SK-N-SH (cell line): ENCODE data around the gene RBMS3. TPM values are rescaled to one million over a fixed set of nuclear protein-coding genes. Genes with fewer than 3 reads are reported as not detected.

Experiments
- CTCF ChIA-PET: fragments of 300-600, 350-600 bp; formaldehyde crosslinking; extraction: SDS; loops from one replicate; lab custom pipeline; 2021; lab: Yijun Ruan, JAX
- POLR2A ChIA-PET: fragments of 350-600 bp; sonication (Branson Sonifier 250); formaldehyde crosslinking; extraction: SDS; loops from one replicate; lab custom pipeline; 2020; ENCODE audit warnings: antibody characterized with exemption, inconsistent platforms; lab: Yijun Ruan, JAX
- DNase-seq: peaks from one replicate; pipeline ENCODE4 v3.0.0; 2012
- H2AFZ ChIP-seq: fragments of 200-600 bp; sonication (generic); 2 replicates; pipeline ENCODE4 v1.8.1; 2016; ENCODE audit warnings: antibody characterized with exemption, mild to moderate bottlenecking, low read depth
- H3F3A ChIP-seq: fragments of 200-600 bp; sonication (generic); replicated peaks from 2 replicates; pipeline ENCODE3; 2016; ENCODE audit warnings: antibody characterized with exemption, mild to moderate bottlenecking; ENCODE audit not compliant: insufficient read depth
- H3K27ac ChIP-seq, 2 experiments: fragments of 200-500 bp in 1 of 2; fragments of 200-600 bp in 1 of 2; sonication (Bioruptor generic) in 1 of 2; sonication (generic), shearing (Covaris generic) in 1 of 2; 2 replicates each; pipeline versions ENCODE4 v1.5.1 to v1.6.1; 2014 to 2016; ENCODE audit warnings: low read depth in 2 of 2, inconsistent platforms in 1 of 2, low read length in 1 of 2, mild to moderate bottlenecking in 1 of 2, mixed read lengths in 1 of 2
- H3K27me3 ChIP-seq: fragments of 200-600 bp; sonication (generic), shearing (Covaris generic); 2 replicates; pipeline ENCODE4 v1.6.1; 2016; ENCODE audit warnings: mixed run types; ENCODE audit not compliant: insufficient read depth
- H3K36me3 ChIP-seq, 2 experiments: fragments of 200-500 bp in 1 of 2; fragments of 200-600 bp in 1 of 2; sonication (Bioruptor generic) in 1 of 2; sonication (generic) in 1 of 2; replicated peaks in 1 of 2; 2 replicates each; pipeline versions ENCODE3 to v1.5.1; 2014 to 2016; ENCODE audit warnings: low read length in 1 of 2, mild to moderate bottlenecking in 1 of 2; ENCODE audit not compliant: insufficient read depth in 2 of 2, control insufficient read depth in 1 of 2
- H3K4me1 ChIP-seq, 2 experiments: fragments of 200-500 bp in 1 of 2; fragments of 200-600 bp in 1 of 2; sonication (Bioruptor generic) in 1 of 2; sonication (generic), shearing (Covaris generic) in 1 of 2; 2 replicates each; pipeline versions ENCODE4 v1.5.1 to v1.6.1; 2014 to 2016; ENCODE audit warnings: low read depth in 1 of 2, low read length in 1 of 2, mixed run types in 1 of 2; ENCODE audit not compliant: insufficient read depth in 2 of 2, control insufficient read depth in 1 of 2
- H3K4me2 ChIP-seq: fragments of 200-600 bp; sonication (generic), shearing (Covaris generic); 2 replicates; pipeline ENCODE4 v1.6.1; 2017; ENCODE audit warnings: mixed run types
- H3K4me3 ChIP-seq, 2 experiments: fragments of 200-500 bp in 1 of 2; fragments of 200-600 bp in 1 of 2; sonication (Bioruptor generic) in 1 of 2; sonication (generic), shearing (Covaris generic) in 1 of 2; 2 replicates each; pipeline versions ENCODE4 v1.5.1 to v1.8.1; 2014 to 2016; ENCODE audit warnings: low read depth in 2 of 2, inconsistent platforms in 1 of 2, low read length in 1 of 2, mild to moderate bottlenecking in 1 of 2, mixed read lengths in 1 of 2, moderate library complexity in 1 of 2
- H3K79me2 ChIP-seq: fragments of 200-600 bp; sonication (generic); 2 replicates; pipeline ENCODE4 v1.8.1; 2017; ENCODE audit warnings: mild to moderate bottlenecking; ENCODE audit not compliant: insufficient read depth
- H3K9ac ChIP-seq: fragments of 200-600 bp; sonication (generic); 2 replicates; pipeline ENCODE4 v1.6.1; 2017; ENCODE audit warnings: mixed run types
- H3K9me2 ChIP-seq: fragments of 200-600 bp; sonication (generic); 2 replicates; pipeline ENCODE4 v1.6.1; 2017; ENCODE audit warnings: mixed run types
- H3K9me3 ChIP-seq: fragments of 200-600 bp; sonication (generic); 2 replicates; pipeline ENCODE4 v1.6.1; 2017; ENCODE audit warnings: mixed run types, mild to moderate bottlenecking, moderate library complexity
- H4K20me1 ChIP-seq: fragments of 200-600 bp; sonication (generic); 2 replicates; pipeline ENCODE4 v1.6.1; 2017; ENCODE audit warnings: mild to moderate bottlenecking, mixed run types; ENCODE audit not compliant: insufficient read depth
- CHD2 ChIP-seq: fragments of 150-350 bp; IDR thresholded peaks from 2 replicates; pipeline ENCODE4 v1.6.1; 2018; ENCODE audit warnings: low read length; ENCODE audit not compliant: partially characterized antibody
- ELF1 ChIP-seq: IDR thresholded peaks from 2 replicates; pipeline ENCODE4 v1.4.0; 2012
- EP300 ChIP-seq, 2 experiments: IDR thresholded peaks; 2 replicates each; pipeline versions ENCODE4 v1.4.0 to v1.6.1; 2012; ENCODE audit warnings: borderline replicate concordance in 1 of 2, low read depth in 1 of 2, low read length in 1 of 2
- EZH2phosphoT487 ChIP-seq: fragments of 200-600 bp; sonication (generic); IDR thresholded peaks from 2 replicates; pipeline ENCODE4 v1.6.1; 2017; ENCODE audit warnings: low read depth, mixed run types, mild to moderate bottlenecking, antibody characterized with exemption, moderate library complexity, borderline replicate concordance
- FOSL2 ChIP-seq: IDR thresholded peaks from 2 replicates; pipeline ENCODE4 v1.4.0; 2012; ENCODE audit warnings: low read depth, mild to moderate bottlenecking, moderate library complexity, borderline replicate concordance
- FOXJ3 ChIP-seq: sonication (generic); formaldehyde crosslinking; IDR thresholded peaks from 2 replicates; pipeline ENCODE4 v1.5.1; 2020; ENCODE audit warnings: mild to moderate bottlenecking, missing genetic modification reagents
- GABPA ChIP-seq: IDR thresholded peaks from 2 replicates; pipeline ENCODE4 v1.4.0; 2012; ENCODE audit warnings: low read depth, mild to moderate bottlenecking
- GATA2 ChIP-seq: sonication (generic); formaldehyde crosslinking; IDR thresholded peaks from 2 replicates; pipeline ENCODE4 v1.5.0; 2020; ENCODE audit warnings: mild to moderate bottlenecking, missing genetic modification reagents
- JUND ChIP-seq: IDR thresholded peaks from 2 replicates; pipeline ENCODE4 v1.4.0; 2012
- MXI1 ChIP-seq: IDR thresholded peaks from 2 replicates; pipeline ENCODE4 v1.6.1; 2012; ENCODE audit warnings: mild to moderate bottlenecking, low read depth, low read length, improper control_type of control experiment
- NFIC ChIP-seq: IDR thresholded peaks from 2 replicates; pipeline ENCODE4 v1.4.0; 2012; ENCODE audit warnings: borderline replicate concordance
- RAD21 ChIP-seq: IDR thresholded peaks from 2 replicates; pipeline ENCODE4 v1.6.1; 2012; ENCODE audit warnings: mild to moderate bottlenecking, low read length
- RCOR1 ChIP-seq: fragments of 150-350 bp; IDR thresholded peaks from 2 replicates; pipeline ENCODE4 v1.6.1; 2017; ENCODE audit warnings: antibody characterized with exemption, low read length
- RFX5 ChIP-seq: IDR thresholded peaks from 2 replicates; pipeline ENCODE4 v1.6.1; 2012; ENCODE audit warnings: mild to moderate bottlenecking, improper control_type of control experiment, low read length
- RXRA ChIP-seq: IDR thresholded peaks from 2 replicates; pipeline ENCODE4 v1.4.0; 2012; ENCODE audit warnings: low read depth, mild to moderate bottlenecking, borderline replicate concordance
- SIN3A ChIP-seq: IDR thresholded peaks from 2 replicates; pipeline ENCODE4 v1.6.1; 2012; ENCODE audit warnings: low read depth, mild to moderate bottlenecking, low read length, moderate library complexity, borderline replicate concordance
- TAF1 ChIP-seq: IDR thresholded peaks from 2 replicates; pipeline ENCODE4 v1.6.1; 2012; ENCODE audit warnings: low read depth, mild to moderate bottlenecking, low read length, moderate library complexity, borderline replicate concordance
- TCF12 ChIP-seq: IDR thresholded peaks from 2 replicates; pipeline ENCODE4 v1.4.0; 2012
- TEAD4 ChIP-seq: IDR thresholded peaks from 2 replicates; pipeline ENCODE4 v1.4.0; 2012; ENCODE audit warnings: mild to moderate bottlenecking, borderline replicate concordance; ENCODE audit not compliant: insufficient read depth
- USF1 ChIP-seq: IDR thresholded peaks from 2 replicates; pipeline ENCODE4 v1.4.0; 2012; ENCODE audit warnings: low read depth, borderline replicate concordance
- YY1 ChIP-seq: IDR thresholded peaks from 2 replicates; pipeline ENCODE4 v1.4.0; 2012; ENCODE audit warnings: low read depth, mild to moderate bottlenecking
- polyA plus RNA-seq, 3 experiments: library from polyadenylated mRNA; depleted of rRNA; stranded (reverse); fragments of >200 nt; gene quantifications; 2 replicates each; pipeline ENCODE4 v1.2.3, GENCODE V29; 2012
- TF ChIP-seq, protein P1 (sequence below): fragments of 150-350 bp; IDR thresholded peaks from 2 replicates; pipeline ENCODE4 v1.6.1; 2017; ENCODE audit warnings: antibody characterized with exemption, low read length, low read depth, borderline replicate concordance
- TF ChIP-seq, protein P2 (sequence below): fragments of 150-350 bp; IDR thresholded peaks from 2 replicates; pipeline ENCODE4 v1.6.1; 2016; ENCODE audit warnings: mild to moderate bottlenecking, low read depth, low read length
- TF ChIP-seq, protein P3 (sequence below): fragments of 200-600 bp; sonication (generic); IDR thresholded peaks from 2 replicates; pipeline ENCODE4 v1.6.1; 2017; ENCODE audit warnings: antibody characterized with exemption, mild to moderate bottlenecking, moderate library complexity
- TF ChIP-seq, protein P4 (sequence below): IDR thresholded peaks from 2 replicates; pipeline ENCODE4; 2012
- TF ChIP-seq, protein P5 (sequence below): IDR thresholded peaks from 2 replicates; pipeline ENCODE4 v1.4.0; 2012; ENCODE audit warnings: low read depth

Gene RBMS3
- polyA plus RNA-seq, 1 of the 3 experiments (the other 2 are of a cell fraction) = 8.2 TPM

- TF ChIP-seq EZH2phosphoT487 = no peak
- TF ChIP-seq, protein P1, sequence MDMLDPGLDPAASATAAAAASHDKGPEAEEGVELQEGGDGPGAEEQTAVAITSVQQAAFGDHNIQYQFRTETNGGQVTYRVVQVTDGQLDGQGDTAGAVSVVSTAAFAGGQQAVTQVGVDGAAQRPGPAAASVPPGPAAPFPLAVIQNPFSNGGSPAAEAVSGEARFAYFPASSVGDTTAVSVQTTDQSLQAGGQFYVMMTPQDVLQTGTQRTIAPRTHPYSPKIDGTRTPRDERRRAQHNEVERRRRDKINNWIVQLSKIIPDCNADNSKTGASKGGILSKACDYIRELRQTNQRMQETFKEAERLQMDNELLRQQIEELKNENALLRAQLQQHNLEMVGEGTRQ = no peak
- no peak for TF ChIP-seq RXRA
- TF ChIP-seq RFX5 = no peak
- TF ChIP-seq USF1 = no peak
- no peak for TF ChIP-seq GABPA
- TF ChIP-seq FOSL2 = no peak
Measured at GRCh38 chr3:29335943-29336342, 55.1 kb downstream of the RBMS3 start (continued).

DNA sequence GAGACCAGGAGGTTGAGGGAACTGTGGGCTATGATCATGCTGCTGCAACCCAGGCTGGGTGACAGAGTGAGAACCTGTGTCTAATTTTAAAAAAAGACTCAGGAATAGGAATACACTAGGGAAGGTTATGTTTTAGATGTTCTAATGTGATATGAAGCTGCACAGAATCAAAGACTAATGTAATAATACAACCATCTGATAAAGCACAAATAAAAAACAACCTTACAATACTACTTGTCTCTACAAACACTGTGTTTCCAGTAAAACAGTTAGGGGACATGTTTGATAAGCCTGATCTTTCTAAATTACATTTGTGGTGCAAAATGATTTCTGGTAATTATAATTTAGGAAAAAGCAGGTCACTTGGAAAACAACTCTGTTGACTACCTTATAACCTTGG lies 56.7 kb downstream of the RBMS3 start:
- Histone ChIP-seq H3K27ac (peak overlapping the region; percentile 96 to 100), H3K9ac (no peak overlapping the region), H3K9me3 (no peaks in the 10 kb centered on the region), H3K27me3 (no peaks in the 10 kb centered on the region), H3K4me3 (no peak overlapping the region), H3K9me2 (no peaks in the 10 kb centered on the region), H3F3A (peaks cover 40% of the 10 kb centered on the region), H3K79me2 (peaks cover 93% of the 10 kb centered on the region), H3K4me1 (peaks cover 50 to 71% of the 10 kb centered on the region in 2 experiments), H4K20me1 (no peaks in the 10 kb centered on the region), H3K4me2 (no peak overlapping the region), H2AFZ (no peak overlapping the region), H3K36me3 (peaks cover 6 to 8% of the 10 kb centered on the region in 2 experiments)
- TF ChIP-seq GATA2 (CRISPR knock-in tag) = peak; percentile 91
- no peak for TF ChIP-seq NFIC
- no peak for TF ChIP-seq TAF1
- no peak for TF ChIP-seq RFX5
- TF ChIP-seq RCOR1 = peak; percentile 65; the same call in 1 of the 2 replicates
- no peak for TF ChIP-seq RXRA
- no peak for TF ChIP-seq ELF1
- TF ChIP-seq, protein P2, sequence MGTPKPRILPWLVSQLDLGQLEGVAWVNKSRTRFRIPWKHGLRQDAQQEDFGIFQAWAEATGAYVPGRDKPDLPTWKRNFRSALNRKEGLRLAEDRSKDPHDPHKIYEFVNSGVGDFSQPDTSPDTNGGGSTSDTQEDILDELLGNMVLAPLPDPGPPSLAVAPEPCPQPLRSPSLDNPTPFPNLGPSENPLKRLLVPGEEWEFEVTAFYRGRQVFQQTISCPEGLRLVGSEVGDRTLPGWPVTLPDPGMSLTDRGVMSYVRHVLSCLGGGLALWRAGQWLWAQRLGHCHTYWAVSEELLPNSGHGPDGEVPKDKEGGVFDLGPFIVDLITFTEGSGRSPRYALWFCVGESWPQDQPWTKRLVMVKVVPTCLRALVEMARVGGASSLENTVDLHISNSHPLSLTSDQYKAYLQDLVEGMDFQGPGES = no peak
- no peak for TF ChIP-seq FOSL2
- TF ChIP-seq TEAD4 = no peak
- TF ChIP-seq CHD2 = peak; percentile 74
- peak; percentile 38; the same call in 1 of the 2 replicates for TF ChIP-seq TCF12
- no peak for TF ChIP-seq GABPA
- TF ChIP-seq, protein P3, sequence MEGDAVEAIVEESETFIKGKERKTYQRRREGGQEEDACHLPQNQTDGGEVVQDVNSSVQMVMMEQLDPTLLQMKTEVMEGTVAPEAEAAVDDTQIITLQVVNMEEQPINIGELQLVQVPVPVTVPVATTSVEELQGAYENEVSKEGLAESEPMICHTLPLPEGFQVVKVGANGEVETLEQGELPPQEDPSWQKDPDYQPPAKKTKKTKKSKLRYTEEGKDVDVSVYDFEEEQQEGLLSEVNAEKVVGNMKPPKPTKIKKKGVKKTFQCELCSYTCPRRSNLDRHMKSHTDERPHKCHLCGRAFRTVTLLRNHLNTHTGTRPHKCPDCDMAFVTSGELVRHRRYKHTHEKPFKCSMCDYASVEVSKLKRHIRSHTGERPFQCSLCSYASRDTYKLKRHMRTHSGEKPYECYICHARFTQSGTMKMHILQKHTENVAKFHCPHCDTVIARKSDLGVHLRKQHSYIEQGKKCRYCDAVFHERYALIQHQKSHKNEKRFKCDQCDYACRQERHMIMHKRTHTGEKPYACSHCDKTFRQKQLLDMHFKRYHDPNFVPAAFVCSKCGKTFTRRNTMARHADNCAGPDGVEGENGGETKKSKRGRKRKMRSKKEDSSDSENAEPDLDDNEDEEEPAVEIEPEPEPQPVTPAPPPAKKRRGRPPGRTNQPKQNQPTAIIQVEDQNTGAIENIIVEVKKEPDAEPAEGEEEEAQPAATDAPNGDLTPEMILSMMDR = no peak
- no peak for TF ChIP-seq SIN3A
- TF ChIP-seq, protein P1 = no peak
- TF ChIP-seq, protein P4, sequence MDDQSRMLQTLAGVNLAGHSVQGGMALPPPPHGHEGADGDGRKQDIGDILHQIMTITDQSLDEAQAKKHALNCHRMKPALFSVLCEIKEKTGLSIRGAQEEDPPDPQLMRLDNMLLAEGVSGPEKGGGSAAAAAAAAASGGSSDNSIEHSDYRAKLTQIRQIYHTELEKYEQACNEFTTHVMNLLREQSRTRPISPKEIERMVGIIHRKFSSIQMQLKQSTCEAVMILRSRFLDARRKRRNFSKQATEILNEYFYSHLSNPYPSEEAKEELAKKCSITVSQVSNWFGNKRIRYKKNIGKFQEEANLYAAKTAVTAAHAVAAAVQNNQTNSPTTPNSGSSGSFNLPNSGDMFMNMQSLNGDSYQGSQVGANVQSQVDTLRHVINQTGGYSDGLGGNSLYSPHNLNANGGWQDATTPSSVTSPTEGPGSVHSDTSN = no peak
- TF ChIP-seq FOXJ3 (CRISPR knock-in tag) = peak; percentile 87
- TF ChIP-seq EP300 (IDR thresholded peaks at IDR 0.05; ENCODE audit: borderline replicate concordance in 1 of 2, low read depth in 1 of 2, low read length in 1 of 2) = peak in 1 of 2 experiments; percentile 98; a peak in 2 of 4 replicates
- TF ChIP-seq, protein P5, sequence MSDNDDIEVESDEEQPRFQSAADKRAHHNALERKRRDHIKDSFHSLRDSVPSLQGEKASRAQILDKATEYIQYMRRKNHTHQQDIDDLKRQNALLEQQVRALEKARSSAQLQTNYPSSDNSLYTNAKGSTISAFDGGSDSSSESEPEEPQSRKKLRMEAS = no peak
- TF ChIP-seq JUND = no peak
- no peak; the same call in none of the 2 replicates for TF ChIP-seq RAD21
- TF ChIP-seq MXI1 = peak; percentile 37
- TF ChIP-seq YY1 = no peak
- DNase-seq = no peak
- ChIA-PET CTCF (no interaction called here), POLR2A (interaction anchor here (0.6 to 1.1 kb wide), 9 partner anchors 52 to 1471 kb away, joined by 3 to 6 read pairs (median 3); no protein-coding TSS in a partner anchor)
